B cell (primary cell): ENCODE data around the gene RIPOR2. TPM values are rescaled to one million over a fixed set of nuclear protein-coding genes. Genes with fewer than 3 reads are reported as not detected.
A peak's percentile ranks its signal among the peaks of the same experiment; 100 is the strongest.

Experiments
- ATAC-seq: fragments of 200-7000 bp; cut with Tn5 transposase; one replicate; pipeline ENCODE4 v1.10.0; 2021; ENCODE audit warnings: low read depth, mild to moderate bottlenecking, moderate number of reproducible peaks, moderate library complexity
- CTCF ChIA-PET: fragments of 350-600 bp; sonication (Branson Sonifier 250); formaldehyde crosslinking; loops from one replicate; lab custom pipeline; 2021; ENCODE audit warnings: antibody characterized with exemption, inconsistent platforms; lab: Charles Lee
- POLR2A ChIA-PET: fragments of 350-600 bp; sonication (Branson Sonifier 250); formaldehyde crosslinking; loops from one replicate; lab custom pipeline; 2021; ENCODE audit warnings: antibody characterized with exemption; lab: Charles Lee
- DNase-seq: peaks from one replicate; pipeline ENCODE4 v3.0.0; 2013
- H2AFZ ChIP-seq: 2 replicates; pipeline ENCODE4 v1.6.1; 2012; ENCODE audit warnings: mild to moderate bottlenecking, low read depth, low read length; ENCODE audit not compliant: insufficient read depth, poor library complexity, severe bottlenecking
- H3K27ac ChIP-seq, 2 donors: 1 replicate in 1 of 2; 2 replicates in 1 of 2; pipeline ENCODE4 v1.5.1; 2012 to 2013; ENCODE audit warnings: low read length in 2 of 2, mild to moderate bottlenecking in 2 of 2, moderate library complexity in 1 of 2
- H3K27me3 ChIP-seq, 4 experiments: fragments of 200-600 bp in 1 of 4; sonication (generic) in 1 of 4; replicated peaks in 1 of 4; 1 replicate in 2 of 4; 2 replicates in 2 of 4; pipeline versions ENCODE4 v1.6.1 to v1.7.0; 2013 to 2016; ENCODE audit warnings: low read length in 3 of 4, mild to moderate bottlenecking in 2 of 4, mixed read lengths in 1 of 4, moderate library complexity in 1 of 4; ENCODE audit not compliant: insufficient read depth in 4 of 4, control insufficient read depth in 3 of 4; ENCODE audit errors: control extremely low read depth in 1 of 4
- H3K36me3 ChIP-seq, 2 experiments: replicated peaks in 1 of 2; 1 replicate in 1 of 2; 2 replicates in 1 of 2; pipeline versions ENCODE4 v1.6.1 to v1.7.1; 2013; ENCODE audit warnings: low read length in 1 of 2; ENCODE audit not compliant: insufficient read depth in 2 of 2, control insufficient read depth in 1 of 2; ENCODE audit errors: control extremely low read depth in 1 of 2, extremely low read depth in 1 of 2
- H3K4me1 ChIP-seq, 2 donors: fragments of 200-600 bp in 1 of 2; sonication (generic) in 1 of 2; 1 replicate in 1 of 2; 2 replicates in 1 of 2; pipeline versions ENCODE4 v1.5.1 to v1.6.1; 2013 to 2017; ENCODE audit warnings: low read length in 2 of 2; ENCODE audit not compliant: control insufficient read depth in 2 of 2, insufficient read depth in 2 of 2
- H3K4me2 ChIP-seq: replicated peaks from 2 replicates; pipeline ENCODE3; 2012; ENCODE audit warnings: mild to moderate bottlenecking, low read depth, low read length; ENCODE audit not compliant: poor library complexity, severe bottlenecking
- H3K4me3 ChIP-seq, 5 experiments: fragments of 200-600 bp in 1 of 5; sonication (generic) in 1 of 5; 1 replicate in 3 of 5; 2 replicates in 2 of 5; pipeline versions ENCODE4 v1.5.1 to v1.7.0; 2011 to 2016; ENCODE audit warnings: low read length in 4 of 5, mild to moderate bottlenecking in 4 of 5, low read depth in 2 of 5, control low read depth in 1 of 5, moderate library complexity in 1 of 5; ENCODE audit not compliant: insufficient read depth in 1 of 5; ENCODE audit errors: control extremely low read depth in 1 of 5, extremely low read depth in 1 of 5
- H3K79me2 ChIP-seq: fragments of 200-600 bp; sonication (generic); one replicate; pipeline ENCODE4 v1.6.0; 2016; ENCODE audit warnings: low read length; ENCODE audit not compliant: control insufficient read depth, insufficient read depth
- H3K9ac ChIP-seq: fragments of 200-600 bp; sonication (generic); 2 replicates; pipeline ENCODE4 v1.6.1; 2017; ENCODE audit warnings: mild to moderate bottlenecking, low read length, moderate library complexity
- H3K9me3 ChIP-seq, 3 donors: one replicate each; pipeline versions ENCODE4 v1.6.1 to v1.7.1; 2013; ENCODE audit warnings: low read length in 2 of 3; ENCODE audit not compliant: control insufficient read depth in 2 of 3, insufficient read depth in 1 of 3; ENCODE audit errors: control extremely low read depth in 1 of 3
- H4K20me1 ChIP-seq: 2 replicates; pipeline ENCODE4 v1.6.0; 2012; ENCODE audit warnings: mild to moderate bottlenecking, low read length; ENCODE audit not compliant: insufficient read depth, control insufficient read depth, poor library complexity, severe bottlenecking
- H3K27ac Mint-ChIP-seq: one replicate; pipeline ENCODE4 v1.8.0; 2021; ENCODE audit warnings: mixed read lengths
- H3K27me3 Mint-ChIP-seq: one replicate; pipeline ENCODE4 v1.8.0; 2021; ENCODE audit warnings: mixed read lengths
- H3K4me1 Mint-ChIP-seq: one replicate; pipeline ENCODE4 v1.8.0; 2021; ENCODE audit warnings: mixed read lengths
- H3K4me3 Mint-ChIP-seq: one replicate; pipeline ENCODE4 v1.8.0; 2021; ENCODE audit warnings: mixed read lengths
- H3K9me3 Mint-ChIP-seq: one replicate; pipeline ENCODE4 v1.8.0; 2022; ENCODE audit warnings: mixed read lengths; ENCODE audit not compliant: insufficient read depth
- EZH2 ChIP-seq: IDR thresholded peaks from 2 replicates; pipeline ENCODE4 v1.6.1; 2012; ENCODE audit warnings: borderline replicate concordance, low read depth, mild to moderate bottlenecking, moderate library complexity, low read length; ENCODE audit not compliant: insufficient read depth, poor library complexity, severe bottlenecking
- WGBS: methylation state at CpG from one replicate; pipeline ENCODE4 v1.1.5; 2013; ENCODE audit warnings: missing lambda C conversion rate; ENCODE audit not compliant: insufficient coverage; 5-methylcytosine and 5-hydroxymethylcytosine counted together
- intact Hi-C: fragments of 100-400 bp; cut with micrococcal nuclease; formaldehyde crosslinking; loops from one replicate; pipeline ENCODE4 v1.10.0; 2022
- polyA plus RNA-seq: library from polyadenylated mRNA; depleted of rRNA; stranded (reverse); fragments of >200 nt; gene quantifications from 2 replicates; pipeline ENCODE4 v1.2.3, GENCODE V29; 2012
- total RNA-seq, 2 donors: library from RNA; stranded (reverse); fragments of 120-200 nt in 1 of 2; gene quantifications; 1 replicate in 1 of 2; 2 replicates in 1 of 2; pipeline versions ENCODE4 v1.2.3 to v1.2.4, GENCODE V29; 2013 to 2022
- TF ChIP-seq, protein P1 (sequence below): fragments of 200-600 bp; IDR thresholded peaks from one replicate; pipeline ENCODE4 v1.8.0; 2022; ENCODE audit warnings: antibody characterized with exemption, mild to moderate bottlenecking

The RIPOR2 gene
- total and polyA plus RNA-seq, 2 donors (not counting 1 experiment from before 2014, with no cell fraction given) = 300 to 430 TPM

DNA sequence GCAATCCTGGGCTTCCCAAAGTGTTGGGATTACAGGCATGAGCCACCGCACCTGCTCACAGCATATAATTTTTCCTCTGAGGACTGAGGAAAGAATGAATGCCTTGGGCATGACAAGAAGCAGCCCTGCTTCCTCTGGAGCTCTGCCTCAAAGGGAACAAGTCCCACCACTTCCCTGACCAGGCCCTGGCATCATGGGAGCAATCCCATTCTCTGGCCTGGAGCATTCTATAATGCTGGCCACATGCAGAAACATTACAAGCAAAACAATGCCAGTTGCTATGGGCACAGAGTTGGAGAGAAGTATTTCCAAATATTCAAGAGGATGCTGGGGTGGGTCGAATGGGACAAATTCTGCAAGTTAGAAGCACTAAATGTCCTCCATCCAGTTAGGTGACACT is 95.6 kb downstream of the RIPOR2 start:
- Histone ChIP-seq H4K20me1 (peaks cover 72% of the 10 kb centered on the region), H3K4me3 (no peak overlapping the region), H3K79me2 (peaks cover 17% of the 10 kb centered on the region), H3K27ac (peak overlapping the region in 1 of 2 donors; percentile 1), H3K9ac (no peak overlapping the region), H3K9me3 (no peaks in the 10 kb centered on the region), H2AFZ (no peak overlapping the region), H3K27me3 (no peaks in the 10 kb centered on the region), H3K4me2 (no peak overlapping the region), H3K4me1 (peaks cover 0 to 5% of the 10 kb centered on the region in 2 donors), H3K36me3 (peaks cover 27 to 88% of the 10 kb centered on the region in 2 experiments)
- Mint-ChIP-seq H3K4me1 (peaks cover 21% of the 10 kb centered on the region), H3K9me3 (no peaks in the 10 kb centered on the region), H3K4me3 (no peak overlapping the region), H3K27ac (peak overlapping the region; percentile 70), H3K27me3 (no peaks in the 10 kb centered on the region)
- ChIA-PET CTCF (interaction anchor here (0.7 kb wide), 1 partner anchor 16 kb away, joined by 3 read pairs; no protein-coding TSS in a partner anchor), POLR2A (interaction anchor here (0.6 kb wide), 1 partner anchor 148 kb away, joined by 7 read pairs; no protein-coding TSS in a partner anchor)
- no peak for ATAC-seq
- WGBS = 100% methylated on average over 1 of the region's 2 CpGs
- intact Hi-C loops = no loop called here
- no peak for DNase-seq
- TF ChIP-seq EZH2 = no peak
- TF ChIP-seq, protein P1, sequence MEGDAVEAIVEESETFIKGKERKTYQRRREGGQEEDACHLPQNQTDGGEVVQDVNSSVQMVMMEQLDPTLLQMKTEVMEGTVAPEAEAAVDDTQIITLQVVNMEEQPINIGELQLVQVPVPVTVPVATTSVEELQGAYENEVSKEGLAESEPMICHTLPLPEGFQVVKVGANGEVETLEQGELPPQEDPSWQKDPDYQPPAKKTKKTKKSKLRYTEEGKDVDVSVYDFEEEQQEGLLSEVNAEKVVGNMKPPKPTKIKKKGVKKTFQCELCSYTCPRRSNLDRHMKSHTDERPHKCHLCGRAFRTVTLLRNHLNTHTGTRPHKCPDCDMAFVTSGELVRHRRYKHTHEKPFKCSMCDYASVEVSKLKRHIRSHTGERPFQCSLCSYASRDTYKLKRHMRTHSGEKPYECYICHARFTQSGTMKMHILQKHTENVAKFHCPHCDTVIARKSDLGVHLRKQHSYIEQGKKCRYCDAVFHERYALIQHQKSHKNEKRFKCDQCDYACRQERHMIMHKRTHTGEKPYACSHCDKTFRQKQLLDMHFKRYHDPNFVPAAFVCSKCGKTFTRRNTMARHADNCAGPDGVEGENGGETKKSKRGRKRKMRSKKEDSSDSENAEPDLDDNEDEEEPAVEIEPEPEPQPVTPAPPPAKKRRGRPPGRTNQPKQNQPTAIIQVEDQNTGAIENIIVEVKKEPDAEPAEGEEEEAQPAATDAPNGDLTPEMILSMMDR = no peak

DNA sequence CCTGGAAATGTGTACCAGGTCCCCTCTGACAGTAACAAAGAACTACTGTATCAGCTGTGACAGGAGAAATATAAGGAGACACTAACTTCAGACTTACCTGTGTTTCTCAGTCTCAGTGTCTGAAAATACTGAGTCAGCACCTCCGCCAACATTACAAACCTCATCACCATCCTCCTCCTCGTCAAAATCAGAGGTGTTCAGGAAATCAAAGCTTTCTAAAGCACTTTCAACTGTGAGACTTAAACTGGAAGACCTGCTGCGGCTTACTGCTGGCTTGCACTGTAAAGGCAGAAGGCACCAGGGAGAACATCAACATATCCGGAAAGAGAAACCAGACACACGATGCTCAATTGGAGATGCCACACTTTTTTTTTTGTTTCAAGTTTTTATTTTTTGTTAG is 96.8 kb downstream of the RIPOR2 start:
- POLR2A ChIA-PET = interaction anchor here (0.7 kb wide), 1 partner anchor 57 kb away, joined by 7 read pairs; no protein-coding TSS in a partner anchor
- Histone ChIP-seq H3K4me2 (no peak overlapping the region), H3K36me3 (peaks cover 27 to 89% of the 10 kb centered on the region in 2 experiments), H3K9ac (no peak overlapping the region), H3K27me3 (no peaks in the 10 kb centered on the region), H3K4me3 (no peak overlapping the region), H3K4me1 (peaks cover 0 to 5% of the 10 kb centered on the region in 2 donors), H3K27ac (peak overlapping the region in 1 of 2 donors; percentile 35), H4K20me1 (peaks cover 68% of the 10 kb centered on the region), H2AFZ (no peak overlapping the region), H3K79me2 (peaks cover 23% of the 10 kb centered on the region), H3K9me3 (no peaks in the 10 kb centered on the region)
- DNase-seq (no peak), ATAC-seq (no peak)
- Mint-ChIP-seq H3K9me3 (no peaks in the 10 kb centered on the region), H3K27me3 (no peaks in the 10 kb centered on the region), H3K4me3 (no peak overlapping the region), H3K27ac (peak overlapping the region; percentile 41), H3K4me1 (peaks cover 18% of the 10 kb centered on the region)
- 89% methylated on average over 3 of the region's 5 CpGs for WGBS
- TF ChIP-seq, protein P1 = no peak
- TF ChIP-seq EZH2 = no peak
- intact Hi-C loops = no loop called here
- CTCF ChIA-PET = interaction anchor here (1.3 kb wide), 1 partner anchor 179 kb away, joined by 4 read pairs; no protein-coding TSS in a partner anchor
